Hematopoietic multipotent progenitor cell treated with erythropoietin and hydrocortisone succinate and interleukin-3 and kit ligand, for 15 days (in vitro differentiated cells): ENCODE results near the gene SCN9A.
"Not testable (repeated sequence)": the region's sequence is repeated elsewhere in the genome, so short reads cannot be mapped to it uniquely, and the experiment has no call there.

ENCODE experiments used
- DNase-seq: peaks from one replicate; pipeline ENCODE4 v3.0.0-alpha.2; 2015; ENCODE audit warnings: low spot score

The SCN9A gene

DNA sequence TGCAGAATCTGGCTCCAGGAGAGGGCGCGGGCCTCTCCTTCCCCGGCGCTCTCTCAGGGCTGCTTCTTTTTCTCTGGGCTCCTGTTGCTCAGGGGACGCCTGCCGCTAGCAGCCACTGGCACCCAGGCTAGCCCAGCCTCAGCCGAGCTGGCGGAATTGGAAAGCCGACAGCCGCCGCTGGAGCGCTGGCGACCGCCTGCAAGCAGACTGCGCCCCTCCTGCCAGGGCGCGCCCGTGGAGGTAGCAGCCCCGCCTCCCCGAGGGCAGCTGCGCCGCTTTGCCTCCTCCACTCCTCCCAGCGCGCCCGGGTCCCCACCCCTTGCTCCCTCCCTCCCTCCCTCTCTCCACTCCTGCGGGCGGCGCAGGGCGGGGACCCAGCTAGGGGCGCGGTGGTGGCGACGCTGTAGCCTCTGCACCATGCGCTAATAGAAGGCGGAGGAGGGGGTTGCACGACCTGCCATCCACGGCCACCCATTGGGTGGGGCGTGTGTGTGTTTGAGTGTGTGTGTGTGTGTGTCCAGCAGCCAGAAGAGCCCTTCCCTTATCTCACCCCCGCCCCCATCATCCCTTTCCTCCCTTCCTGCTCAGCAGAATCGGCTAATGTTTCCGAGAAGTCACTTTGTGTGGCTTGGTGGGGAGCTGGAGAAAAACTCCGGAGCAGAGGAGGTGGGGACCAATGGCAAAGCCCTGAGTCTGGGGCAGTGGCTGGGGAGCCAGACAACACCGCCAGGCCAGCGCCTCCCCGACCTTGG, at the start of gene SCN9A:
TSS of gene SCN9A (minus strand) at position 209 of the 752 bp plus-strand sequence. CDS start 64,188 bp downstream, outside the sequence.
- DNase-seq, result peak; percentile 63

DNA sequence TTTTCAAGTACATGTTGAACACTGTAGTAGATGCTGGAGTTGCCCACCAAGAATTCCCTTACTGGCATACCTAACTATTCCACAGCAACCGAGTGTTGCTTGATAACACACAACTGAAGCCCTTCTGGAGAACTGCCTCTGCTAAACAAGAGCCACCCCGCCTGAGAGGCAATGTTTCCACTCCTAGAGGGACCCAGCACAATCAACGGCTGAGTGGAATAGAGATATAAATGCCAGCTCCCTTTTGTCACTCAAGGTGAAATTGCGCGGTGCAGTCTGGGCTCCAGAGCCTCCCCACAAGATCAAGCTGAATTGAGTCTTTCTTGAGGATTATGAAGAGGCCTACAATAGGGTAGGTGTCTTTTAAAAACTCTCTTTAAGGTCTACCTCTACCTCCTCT, 49.1 kb upstream of the SCN9A start:
- DNase-seq, result no peak

DNA sequence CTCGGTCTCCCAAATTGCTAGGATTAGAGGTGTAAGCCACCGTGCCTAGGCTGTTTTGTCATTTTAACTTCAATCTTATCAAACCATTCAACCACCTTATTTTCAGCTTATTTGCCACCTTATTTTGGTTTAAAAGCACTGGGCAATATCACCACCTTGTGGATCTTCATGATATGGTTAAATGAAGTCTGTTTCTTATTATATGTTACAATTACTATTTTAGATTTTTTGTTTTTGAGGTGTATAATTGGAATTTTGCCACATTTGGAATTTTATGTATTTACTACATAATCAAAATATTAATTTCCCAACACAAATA, 43.8 kb upstream of the SCN9A start:
- DNase-seq, result no peak

DNA sequence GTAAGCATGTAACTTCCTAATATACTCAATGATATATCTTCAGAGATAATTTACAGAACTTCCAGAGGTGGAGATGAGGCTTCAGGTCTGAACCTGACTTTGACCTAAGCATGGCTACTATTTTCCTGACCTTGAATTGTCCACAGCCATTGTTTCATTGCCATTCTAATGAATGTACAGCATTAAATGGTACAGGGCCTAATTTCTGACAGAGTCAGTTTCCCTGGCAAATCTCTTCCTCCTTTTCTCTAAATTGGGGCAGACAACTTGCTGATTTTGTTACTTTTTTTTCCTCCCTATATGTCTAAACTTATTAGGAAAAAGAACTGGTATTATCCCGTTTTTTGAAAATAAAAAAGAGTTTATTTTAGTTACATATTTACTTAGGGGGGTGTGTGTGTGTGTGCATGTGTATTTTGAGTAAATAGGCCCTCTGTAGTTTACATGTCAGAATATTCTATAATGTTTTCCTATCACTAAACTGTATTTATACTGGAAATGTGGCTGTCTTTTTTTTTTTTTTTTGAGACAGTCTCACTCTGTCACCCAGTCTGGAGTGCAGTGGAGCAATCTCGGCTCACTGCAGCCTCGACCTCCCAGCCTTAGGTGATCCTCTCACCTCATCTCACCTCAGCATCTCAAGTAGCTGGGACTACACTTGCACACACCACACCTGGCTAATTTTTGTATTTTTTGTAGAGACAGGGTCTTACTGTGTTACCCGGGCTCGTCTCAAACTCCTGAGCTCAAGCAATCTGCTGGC, 43.3 kb upstream of the SCN9A start:
- DNase-seq, result no peak

DNA sequence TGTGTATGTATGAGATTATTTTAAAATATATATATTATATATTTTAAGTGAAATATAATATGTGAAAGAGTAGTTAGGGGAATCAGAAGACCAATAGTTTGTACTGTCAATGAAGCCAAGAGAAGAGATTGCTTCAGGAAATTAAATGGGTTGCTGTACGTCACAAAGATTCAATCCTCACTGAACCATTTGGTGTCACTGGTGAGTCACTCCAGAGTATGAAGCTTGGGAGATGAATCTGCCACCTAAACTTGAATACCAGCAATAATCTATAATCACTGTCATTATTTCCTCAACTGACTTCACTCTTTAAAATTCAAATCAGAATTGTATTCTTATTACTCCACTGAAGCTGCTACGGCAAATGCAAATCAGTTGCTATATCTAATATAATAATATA, 41.9 kb upstream of the SCN9A start:
- no peak for DNase-seq

DNA sequence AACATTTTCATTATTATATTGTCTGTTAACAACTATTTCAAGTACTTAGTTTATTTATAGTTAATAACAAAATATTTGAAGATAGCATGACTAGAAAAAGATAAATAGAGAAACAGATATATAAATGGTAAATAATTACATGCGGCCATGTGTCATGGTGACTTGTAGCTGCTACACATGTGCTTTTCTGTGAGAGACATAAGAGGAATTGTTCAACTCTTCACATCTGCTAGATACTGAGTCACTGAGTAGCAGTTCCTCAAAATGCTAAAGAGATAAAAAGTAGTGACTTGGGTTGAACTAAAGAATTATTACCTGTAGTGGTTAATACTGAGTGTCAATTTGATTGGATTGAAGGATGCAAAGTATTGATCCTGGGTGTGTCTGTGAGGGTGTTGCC, 37.5 kb upstream of the SCN9A start:
- DNase-seq, result no peak

DNA sequence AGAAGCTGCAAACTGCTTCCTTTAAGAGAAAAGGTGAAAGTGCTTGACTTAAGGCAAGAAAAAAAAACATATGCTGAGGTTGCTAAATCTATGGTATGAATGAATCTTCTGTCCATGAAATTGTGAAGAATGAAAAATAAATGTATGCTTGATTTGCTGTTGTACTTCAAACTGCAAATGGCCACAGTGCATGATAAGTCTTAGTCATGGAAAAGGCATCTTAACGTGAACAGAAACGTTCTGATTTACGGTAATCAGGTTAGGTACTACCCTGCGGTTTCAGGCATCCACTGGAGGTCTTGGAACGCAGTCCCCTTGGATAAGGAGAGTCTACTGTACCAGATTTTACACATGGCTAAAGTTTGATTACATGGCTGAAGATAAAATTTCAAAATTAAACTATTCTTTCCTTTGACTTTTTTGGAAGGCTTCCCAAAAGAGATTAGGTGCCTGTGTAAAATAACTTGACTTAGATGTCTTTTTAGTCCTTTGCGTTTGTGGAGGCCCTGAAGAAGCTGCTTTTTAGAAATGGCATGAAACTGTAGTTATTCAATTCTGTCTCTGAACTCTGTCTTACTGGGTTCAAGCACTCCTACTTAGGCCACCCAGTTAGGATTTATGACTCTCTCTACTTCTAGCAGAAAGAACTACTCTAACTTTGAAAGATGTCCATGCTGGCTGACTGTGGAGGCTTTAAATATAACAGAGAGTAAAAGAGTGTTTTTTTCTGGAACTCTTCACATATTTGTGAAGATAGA, 35.9 kb upstream of the SCN9A start:
- no peak for DNase-seq

DNA sequence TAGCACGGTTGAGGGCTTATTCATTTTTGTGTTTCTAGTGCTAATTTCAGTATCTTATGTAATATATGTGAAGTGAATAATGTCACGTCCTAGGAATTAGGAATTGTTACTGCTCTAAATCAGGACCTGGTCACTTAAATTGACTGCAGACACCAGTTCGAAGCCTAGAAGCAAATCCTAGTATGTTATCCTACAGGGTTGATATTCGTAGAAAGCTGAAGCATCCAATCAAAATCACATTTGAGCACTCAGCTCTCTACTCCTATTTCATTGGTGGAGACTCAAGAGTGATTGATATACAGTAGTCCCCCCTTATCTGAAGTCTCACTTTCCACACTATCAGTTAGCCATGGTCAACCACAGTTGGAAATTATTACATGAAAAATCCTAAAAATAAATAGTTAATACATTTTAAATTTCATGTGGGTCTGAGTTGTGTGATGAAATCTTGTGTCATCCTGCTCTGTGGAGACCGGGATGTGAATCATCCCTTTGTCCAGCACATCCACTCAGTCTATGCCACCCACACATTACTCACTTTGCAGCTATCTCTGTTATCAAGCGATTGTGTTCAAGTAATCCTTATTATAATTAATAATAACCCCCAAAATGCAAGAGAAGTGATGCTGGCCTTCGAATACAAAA, 35.2 kb upstream of the SCN9A start:
- no peak for DNase-seq

DNA sequence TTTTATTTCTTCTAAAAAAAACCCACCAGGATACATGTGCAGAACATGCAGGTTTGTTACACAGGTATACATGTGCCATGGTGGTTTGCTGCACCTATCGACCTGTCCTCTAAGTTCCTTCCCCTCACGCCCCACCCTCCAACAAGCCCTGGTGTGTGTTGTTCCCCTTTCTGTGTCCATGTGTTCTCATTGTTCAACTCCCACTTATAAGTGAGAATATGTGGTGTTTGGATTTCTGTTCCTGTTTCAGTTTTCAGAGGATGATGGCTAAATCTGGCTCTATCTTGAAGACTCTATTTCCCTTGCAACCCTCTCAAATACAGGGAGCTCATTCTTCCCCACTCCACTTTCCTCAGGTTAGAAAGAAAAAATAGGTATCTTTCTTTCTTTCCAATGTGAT, 32.0 kb upstream of the SCN9A start:
- DNase-seq, result not testable (repeated sequence)

DNA sequence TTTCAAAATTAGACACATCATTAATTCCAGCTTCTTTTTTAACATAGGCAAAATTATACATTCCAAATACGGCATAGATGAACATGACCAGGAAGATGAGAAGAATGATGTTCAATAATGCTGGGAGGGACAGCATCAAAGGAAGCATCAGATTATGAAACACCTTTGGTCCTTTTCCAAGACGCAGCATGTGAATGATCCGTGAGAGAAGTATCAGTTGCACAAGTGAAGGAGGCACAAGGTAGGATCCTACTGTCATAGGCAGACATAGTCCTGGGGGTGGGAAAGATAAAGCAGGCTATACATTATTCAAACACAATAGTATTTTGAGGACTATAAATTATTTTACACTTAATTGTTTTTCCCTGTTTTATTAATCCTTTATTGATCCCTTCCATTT, 30.6 kb upstream of the SCN9A start:
- DNase-seq, result no peak

DNA sequence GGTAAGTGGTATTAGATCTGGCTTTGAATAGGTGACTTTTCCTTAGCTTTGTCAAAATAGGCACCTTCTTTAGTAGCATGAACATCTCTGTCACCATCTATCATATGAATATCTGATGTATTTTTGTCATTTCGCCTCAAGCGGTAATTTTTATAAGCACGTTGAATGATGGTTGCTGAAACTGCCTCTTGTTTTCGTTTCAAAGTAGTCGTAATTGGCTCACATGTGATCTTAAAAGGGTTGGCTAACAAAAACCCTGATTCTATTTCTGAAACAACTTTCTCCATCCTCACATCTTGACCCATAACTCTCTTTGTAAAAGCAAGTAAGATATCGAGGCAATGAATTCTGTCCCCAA, 29.8 kb upstream of the SCN9A start:
- DNase-seq, result no peak

DNA sequence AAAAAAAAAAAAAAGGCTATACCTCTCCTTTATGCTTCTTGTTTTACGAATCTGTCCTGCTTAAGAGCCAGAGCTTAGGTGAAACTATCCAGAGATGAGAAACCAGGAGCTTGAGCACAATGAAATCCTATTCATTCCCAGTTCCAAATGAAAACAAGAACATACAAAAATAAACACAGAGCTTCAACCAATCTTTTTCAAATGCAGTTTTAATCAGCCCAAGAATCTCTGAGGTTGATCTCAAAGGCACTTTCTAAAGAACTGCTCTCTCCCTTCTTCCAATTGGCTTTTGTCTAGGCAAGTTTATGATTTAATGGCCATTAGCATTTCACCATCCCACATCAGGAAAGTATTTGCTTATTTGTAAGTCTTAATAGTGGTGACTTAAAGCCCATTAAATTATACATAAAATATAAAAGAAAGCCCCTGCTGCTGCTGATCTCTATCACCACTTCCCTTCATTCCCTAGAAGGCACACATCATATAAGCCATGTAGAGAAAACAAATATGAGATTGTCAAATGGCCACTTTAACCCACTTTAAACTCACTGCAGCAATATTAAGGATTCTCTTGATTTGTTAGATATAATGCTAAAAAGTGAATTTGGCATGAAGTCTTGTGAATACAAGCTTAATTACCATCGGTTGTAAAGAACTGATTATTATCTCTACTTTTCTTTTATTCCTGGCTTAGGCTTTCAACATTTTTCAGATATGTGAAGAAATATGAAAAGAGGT, 29.3 kb upstream of the SCN9A start:
- no peak for DNase-seq

DNA sequence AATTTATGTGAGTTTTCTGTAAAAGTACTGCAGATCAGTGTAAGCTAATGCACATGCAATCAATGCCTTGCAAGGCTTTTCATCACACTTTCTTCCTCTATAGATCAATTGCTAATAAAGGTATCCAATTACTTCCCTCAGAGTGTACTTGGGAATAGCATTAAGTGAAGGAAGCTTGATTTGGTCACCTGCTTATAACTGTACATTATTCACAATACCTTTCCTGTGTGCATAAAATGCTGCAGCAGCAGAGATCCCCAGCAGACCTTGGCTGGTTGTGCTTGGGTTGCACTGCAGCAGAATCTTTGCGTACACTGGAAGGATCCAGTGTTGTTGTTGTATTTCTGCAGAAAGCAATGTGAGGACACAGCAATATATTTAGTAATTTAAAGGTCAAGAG, 18.5 kb upstream of the SCN9A start:
- DNase-seq, result no peak

DNA sequence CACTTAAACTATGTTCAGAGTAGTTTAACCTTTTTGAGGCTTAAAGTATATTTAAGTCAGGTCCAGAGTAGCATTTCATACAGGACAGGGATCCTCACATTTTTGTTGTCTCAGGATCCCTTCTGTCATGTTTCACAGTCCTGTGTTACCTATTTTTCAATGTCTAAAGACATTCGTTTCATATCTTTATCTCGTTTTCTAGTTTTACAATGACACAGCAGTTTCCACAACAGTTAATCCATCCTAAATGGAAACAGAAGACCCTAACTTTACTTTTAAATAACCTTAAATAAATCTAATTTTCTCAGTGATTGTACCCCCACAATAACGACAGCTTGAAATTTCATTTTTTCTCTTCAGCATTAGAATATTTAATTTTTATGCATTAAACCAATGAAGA, 17.3 kb upstream of the SCN9A start:
- DNase-seq, result no peak

DNA sequence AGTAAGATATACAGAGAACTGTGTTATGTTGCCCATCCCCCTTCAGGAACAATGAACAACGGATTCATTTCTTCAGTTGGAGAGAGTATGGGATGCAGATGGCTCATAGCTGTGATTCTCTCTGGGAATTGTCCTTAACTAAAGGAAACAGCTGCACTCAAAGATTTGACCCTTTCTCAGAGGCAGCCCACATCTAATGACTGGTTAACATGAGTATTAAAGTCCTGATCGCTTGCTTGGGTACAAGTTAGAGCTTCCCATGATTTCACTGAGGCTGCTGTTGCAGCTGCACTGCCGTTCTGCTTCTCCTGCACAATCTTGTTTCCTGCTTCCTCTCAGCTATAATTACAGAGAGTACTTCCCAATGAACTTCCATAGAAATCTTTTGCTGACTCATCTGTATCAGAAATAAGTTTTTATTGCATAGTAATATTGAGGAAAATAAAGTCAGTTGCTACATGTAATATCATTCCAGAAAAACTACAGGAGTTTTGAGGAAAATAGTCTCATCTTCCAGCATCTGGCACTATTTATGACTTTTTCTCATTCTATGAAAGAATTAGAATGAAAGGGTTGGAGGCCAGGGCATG, 12.8 kb upstream of the SCN9A start:
- no peak for DNase-seq

DNA sequence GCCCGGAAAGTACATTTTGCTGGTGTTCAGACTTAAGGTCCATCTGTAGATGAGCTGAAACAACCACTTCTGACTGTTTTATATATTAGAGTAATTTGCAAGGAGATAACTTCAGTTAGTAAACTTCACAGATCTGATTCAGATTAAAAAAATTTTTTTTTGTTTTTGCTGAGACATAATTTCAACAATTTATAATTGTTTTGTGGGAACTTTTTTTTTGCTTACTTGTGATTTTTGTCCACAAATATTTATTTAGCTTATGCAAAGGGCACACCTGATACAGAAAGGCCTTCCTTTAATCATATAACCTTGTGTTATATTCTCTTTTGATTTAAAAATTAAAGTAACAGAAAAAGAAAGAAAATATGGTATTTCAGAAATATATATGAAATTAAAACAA, 9.6 kb upstream of the SCN9A start:
- no peak for DNase-seq

DNA sequence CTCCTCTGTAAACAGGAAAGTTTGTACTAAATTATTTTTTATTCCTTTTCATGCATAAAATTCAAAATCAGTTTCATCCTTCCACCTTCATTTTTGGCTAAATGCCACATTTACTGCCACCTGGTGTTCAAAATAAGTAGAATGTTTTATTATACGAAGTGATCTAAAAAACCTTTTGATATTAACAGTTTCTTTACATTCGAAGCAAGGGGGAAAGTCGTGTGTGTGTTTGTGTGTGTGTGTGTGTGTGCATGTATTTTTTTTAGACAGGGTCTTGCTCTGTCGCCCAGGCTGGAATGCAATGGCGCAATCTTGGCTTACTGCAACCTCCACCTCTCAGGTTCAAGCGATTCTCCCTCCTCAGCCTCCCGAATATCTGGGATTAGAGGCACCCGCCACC, 9.0 kb upstream of the SCN9A start:
- peak; percentile 41 for DNase-seq

DNA sequence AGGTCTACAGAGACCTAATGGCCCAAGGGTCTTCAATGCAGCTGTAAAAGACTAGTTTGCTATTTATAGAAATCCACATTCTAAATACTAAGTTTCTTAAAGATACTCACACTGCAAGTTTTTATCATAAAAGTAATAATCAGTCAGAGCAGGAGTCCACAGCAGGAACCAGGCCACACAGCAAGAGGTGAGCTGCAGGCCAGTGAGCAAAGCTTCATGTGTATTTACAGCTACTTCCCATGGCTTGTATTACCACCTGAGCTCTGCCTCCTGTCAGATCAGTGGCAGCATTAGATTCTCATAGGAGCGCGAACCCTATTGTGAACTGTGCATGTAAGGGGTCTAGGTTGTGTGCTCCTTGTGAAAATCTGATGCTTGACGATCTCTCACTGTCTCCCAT, 6.7 kb upstream of the SCN9A start:
- no peak for DNase-seq

DNA sequence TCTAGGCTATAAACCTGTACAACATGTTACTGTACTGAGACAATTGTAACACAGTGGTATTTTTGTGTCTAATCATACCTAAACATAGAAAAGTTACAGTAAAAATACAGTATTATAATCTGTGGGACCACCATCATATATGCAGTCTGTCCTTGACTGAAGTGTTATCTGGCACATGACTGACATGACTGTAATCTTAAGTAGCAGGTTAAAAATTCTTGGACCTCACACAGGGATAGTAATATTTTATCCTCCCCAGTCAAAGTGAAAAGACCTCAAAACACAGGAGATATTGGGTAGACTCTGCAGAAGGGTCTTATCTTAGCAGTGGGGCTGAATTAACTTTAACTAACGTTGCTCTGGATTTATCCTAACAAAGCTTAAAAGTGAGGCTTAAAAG, 4.9 kb upstream of the SCN9A start:
- no peak for DNase-seq

DNA sequence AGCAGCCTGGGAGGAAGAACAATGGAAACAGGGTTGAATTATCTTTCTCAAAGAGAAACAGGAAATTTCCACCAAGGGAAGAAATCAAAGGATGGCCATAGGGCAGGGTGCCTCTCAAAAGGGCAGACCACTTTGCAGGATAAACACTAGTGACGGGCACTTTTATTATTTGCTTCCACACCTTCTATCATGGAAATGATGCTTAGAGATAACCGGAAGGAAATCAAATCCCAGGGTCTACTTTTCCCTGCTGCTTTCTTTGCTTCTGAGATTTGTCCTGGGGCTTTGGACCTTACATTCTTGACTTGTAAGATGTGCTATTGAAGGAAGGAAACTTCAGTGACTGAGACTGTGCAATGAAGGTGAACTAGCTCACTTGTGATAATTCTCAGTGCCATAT, 1.1 kb upstream of the SCN9A start:
- DNase-seq, result no peak

DNA sequence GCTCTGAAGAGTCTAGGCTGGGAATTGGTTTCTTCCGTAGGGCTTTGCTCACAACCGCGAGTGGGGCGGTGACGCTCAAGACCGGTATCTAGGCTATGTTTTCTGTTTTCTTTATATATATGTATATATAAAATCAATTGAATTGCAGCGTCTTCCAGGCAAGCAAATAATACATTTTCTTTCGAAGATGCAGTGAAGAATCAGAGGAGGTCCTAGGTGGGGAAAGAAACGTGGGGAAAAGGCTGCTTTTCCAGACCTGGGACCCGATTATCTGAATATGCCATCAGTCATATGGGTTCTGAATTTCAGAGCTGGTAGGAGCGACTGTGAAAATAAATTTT, 714 bp upstream of the SCN9A start:
- no peak for DNase-seq
